ENCODE measurements around the gene ZNF507.
"Not testable (repeated sequence)": the region's sequence is repeated elsewhere in the genome, so short reads cannot be mapped to it uniquely, and the experiment has no call there.

ZNF507 gene

DNA sequence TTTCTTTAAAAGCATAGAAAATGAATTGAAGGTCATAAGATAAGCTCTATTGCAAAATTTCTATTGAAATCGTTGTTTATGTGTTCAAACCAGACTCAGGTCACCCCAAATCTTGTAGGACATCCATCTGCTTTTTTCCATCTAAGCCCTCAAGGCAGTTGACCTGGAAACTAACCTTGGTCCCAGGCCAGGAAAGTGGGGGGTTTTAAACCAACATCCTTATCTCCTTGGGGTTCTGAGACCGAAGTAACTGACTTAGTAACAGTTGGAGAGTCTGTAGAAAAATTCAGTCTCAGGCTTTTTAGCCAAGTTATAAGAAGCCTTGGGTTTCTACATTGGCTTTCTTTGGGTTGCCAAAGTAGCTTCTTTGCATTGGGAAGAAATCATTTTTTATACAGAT, 23.4 kb downstream of the ZNF507 start:
- DNase-seq (ENCODE audit: low read depth in 3 of 3), result no peak

DNA sequence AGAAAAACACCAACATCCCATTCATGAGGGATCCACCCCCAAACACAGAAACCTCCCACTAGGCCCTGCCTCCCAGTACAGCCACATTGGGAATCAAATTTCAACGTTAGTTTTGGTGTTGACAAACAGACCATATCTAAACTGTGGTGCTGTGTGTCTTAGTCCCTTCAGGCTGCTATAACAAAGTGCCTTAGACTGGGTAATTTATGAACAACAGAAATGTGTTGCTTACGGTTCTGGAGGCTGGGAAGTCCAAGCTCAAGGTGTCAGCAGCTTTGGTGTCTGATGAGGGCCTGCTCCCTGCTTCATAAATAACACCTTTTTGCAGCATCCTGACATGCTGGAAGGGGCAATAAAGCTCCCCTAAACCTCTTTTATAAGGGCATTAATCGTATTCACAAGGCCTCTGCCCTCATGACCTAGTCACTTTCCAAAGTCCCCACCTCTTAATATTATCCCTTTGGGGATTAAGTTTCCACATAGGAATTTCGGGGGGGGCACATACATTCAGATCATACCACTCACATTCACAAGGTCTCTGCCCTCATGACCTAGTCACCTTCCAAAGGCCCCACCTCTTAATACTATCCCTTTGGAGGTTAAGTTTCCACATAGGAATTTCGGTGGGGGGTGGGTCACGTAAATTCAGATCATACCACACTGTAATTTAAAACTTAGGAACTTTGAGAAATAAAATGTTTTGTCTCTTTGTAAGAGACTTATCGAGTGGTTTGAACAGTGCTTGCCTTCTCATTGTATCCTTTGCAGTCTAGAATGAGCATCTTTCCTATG, 27.5 kb downstream of the ZNF507 start:
- no peak for DNase-seq (ENCODE audit: low read depth in 3 of 3)

DNA sequence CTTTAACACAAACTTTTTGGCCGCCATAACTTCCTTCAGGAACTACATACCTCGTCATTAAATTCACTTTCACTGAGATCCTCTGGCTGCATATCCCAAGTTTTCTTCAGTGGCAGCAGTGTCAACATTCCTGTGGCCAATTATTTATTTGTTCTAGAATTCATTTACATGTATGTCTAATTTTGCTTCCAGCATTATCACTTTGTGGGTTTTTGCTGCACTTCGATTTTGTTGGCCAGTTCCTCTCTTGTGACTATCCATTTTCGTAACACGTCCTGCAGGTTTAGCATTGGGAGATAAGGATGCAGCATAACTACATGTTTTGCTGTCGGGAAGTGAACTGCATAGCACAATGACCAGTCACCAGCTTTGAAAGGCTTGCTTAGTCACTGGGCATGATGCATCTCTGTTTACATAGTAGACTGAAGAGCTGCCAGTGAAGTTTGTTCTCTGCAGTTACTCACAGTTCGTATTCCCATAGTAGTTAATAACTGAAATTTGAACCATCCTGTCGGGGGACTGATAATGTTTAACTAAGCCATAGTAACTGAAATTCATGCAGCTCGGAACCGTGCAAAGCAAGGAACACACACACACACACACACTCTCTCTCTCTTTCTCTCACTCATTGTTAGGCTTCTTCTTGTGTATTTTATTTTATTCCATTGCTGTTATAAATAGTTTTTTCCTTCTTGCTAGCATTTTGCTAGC, 28.3 kb downstream of the ZNF507 start:
- DNase-seq (ENCODE audit: low read depth in 3 of 3), result no peak

DNA sequence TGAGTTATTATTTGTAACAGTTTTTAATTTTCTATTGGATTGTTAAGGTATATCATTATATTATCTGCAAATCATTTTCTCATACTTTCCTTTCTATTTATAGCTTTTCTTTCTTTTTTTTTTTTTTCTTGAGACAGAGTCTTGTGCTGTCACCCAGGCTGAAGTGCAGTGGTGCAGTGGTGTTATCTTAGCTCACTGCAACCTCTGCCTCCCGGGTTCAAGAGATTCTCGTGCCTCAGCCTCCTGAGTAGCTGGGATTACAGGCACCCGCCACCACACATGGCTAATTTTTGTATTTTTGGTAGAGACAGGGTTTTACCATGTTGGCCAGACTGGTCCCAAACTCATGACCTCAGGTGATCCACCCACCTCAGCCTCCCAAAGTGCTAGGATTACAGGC, 29.0 kb downstream of the ZNF507 start:
- DNase-seq (ENCODE audit: low read depth in 3 of 3), result not testable (repeated sequence)

DNA sequence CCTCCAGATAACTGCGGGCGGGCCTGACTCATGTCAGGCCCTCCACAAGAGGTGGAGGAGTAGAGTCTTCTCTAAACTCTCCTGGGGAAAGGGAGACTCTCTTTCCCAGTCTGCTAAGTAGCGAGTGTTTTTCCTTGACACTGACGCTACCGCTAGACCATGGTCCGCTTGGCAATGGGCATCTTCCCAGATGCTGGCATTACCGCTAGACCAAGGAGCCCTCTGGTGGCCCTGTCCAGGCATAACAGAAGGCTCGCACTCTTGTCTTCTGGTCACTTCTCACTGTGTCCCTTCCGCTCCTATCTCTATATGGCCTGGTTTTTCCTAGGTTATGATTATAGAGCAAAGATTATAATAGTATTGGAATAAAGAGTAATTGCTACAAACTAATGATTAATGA, 31.7 kb downstream of the ZNF507 start:
- DNase-seq (ENCODE audit: low read depth in 3 of 3), result not testable (repeated sequence)

GRCh38 chr19:32380269-32380668, 34.9 kb downstream of the ZNF507 start:
- DNase-seq (ENCODE audit: low read depth in 3 of 3), result no peak

DNA sequence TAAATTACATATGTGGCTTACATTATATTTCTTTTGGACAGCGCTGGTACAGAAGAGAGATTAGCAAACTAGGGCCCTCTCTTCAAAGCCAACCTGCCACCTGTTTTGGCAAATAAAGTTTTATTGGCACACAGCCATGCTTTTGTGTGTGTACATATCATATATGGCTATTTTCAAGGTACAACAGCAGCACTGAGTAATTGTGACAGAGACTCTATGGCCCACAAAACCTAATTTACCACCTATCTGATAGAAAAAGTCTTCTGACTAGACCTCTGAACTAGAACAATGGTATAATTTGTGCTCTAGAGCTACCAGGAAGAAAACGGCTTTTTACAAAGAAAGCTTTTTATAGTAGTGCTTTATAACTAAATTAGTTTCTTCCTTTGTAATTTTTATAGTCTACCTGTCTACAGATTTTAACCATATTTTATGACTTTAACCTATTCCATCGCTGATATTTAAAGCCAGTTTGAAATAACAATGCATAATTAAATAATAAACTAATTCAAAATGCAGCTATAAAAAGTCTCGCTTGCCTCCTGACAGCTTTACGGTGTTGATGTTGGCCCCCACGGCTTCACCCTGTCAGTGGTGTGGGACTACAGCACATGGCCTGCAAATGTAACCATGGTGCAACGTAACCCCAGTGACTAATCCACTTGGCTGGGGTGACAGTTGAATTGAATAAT, 42.4 kb downstream of the ZNF507 start:
- DNase-seq (ENCODE audit: low read depth in 3 of 3), result no peak

DNA sequence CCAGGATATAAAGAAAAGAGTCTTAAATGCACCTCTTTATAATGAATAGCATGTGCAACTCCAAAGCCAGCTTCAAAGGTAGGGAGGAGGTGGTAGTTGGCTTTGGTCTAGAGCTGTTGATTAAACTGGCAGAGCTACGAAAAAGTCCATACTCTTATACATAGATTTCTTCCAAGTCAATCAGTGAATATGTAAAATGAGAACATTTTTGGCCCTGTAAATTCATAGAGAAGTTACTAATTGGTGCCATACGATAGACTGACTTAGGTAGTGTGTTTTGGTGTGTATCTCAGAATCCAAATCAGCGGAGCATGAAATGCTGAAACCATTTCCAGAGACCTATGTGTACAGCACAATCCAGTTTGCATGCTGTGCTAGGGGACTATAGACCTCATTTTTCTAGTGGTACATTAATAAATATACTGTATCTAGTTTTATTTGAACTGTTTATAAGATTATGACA, 43.0 kb downstream of the ZNF507 start:
- no peak for DNase-seq (ENCODE audit: low read depth in 3 of 3)

DNA sequence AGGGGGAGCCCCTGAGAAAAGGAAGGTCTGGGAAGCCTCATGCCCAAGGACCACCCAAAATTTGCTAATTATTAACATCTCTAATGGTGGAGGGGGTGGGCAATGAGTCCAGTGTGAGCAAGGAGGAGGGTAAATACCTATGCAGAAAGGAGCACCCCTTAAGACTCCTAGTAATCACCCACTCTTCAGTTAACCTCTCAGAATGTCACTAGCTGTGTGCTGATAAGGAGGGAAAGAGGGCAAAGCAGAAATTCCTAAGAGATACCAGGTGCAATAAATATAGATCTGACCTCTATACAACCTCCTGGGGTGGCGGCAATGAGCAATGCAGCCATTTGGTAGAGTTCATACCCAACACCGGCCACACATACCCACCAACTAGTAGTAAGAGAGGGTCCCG, 47.5 kb downstream of the ZNF507 start:
- no peak for DNase-seq (ENCODE audit: low read depth in 3 of 3)

DNA sequence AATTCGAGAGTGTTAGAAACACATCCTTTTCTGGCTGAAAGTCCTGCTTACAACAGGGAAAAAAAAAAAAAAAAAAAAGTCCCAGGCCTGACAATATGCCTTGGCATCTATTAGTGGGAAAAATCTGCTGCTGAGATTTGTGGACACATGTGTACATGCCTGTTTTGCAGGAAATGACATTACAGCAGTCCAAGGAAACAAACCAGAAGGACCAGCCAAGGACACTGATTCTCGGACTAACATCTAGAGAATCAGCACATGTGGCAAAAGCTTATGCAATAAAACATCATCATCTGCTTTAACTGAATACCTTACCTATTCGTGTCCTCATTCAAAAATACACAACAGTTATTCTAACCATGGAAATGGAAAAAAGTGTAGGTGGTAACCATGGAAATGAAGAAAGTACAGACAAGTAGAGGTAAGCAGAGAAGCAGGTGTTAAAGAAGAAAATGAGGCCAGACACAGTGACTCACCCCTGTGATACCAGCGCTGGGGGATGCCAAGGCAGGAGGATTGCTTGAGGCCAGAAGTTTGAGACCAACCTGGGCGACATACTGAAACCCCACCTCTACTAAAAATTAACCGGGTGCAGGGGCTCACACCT, 50.7 kb downstream of the ZNF507 start:
- no peak for DNase-seq (ENCODE audit: low read depth in 3 of 3)

DNA sequence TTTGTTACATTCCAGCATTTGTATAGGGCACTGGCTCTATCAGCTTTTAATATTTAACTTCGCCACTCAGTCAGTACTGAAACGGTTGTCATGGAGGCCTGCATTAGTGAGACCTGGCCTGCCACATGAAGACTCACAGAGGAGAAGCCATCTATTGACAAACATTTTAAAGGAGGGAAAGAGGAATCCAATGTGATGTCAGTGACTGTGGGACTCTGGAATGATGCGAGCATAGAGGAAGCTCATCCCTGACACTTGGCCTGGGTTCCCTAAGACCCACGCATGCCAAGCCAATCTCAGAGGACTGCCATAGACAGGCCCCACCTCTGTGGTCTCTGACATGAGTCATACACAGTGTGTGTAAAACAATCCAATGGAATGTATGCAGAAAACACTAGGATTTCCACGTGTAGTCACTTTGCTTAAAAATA, 52.3 kb downstream of the ZNF507 start:
- DNase-seq (ENCODE audit: low read depth in 3 of 3), result no peak

- no peak for DNase-seq (ENCODE audit: low read depth in 3 of 3)
Measured at GRCh38 chr19:32401992-32402391, 56.6 kb downstream of the ZNF507 start.

DNA sequence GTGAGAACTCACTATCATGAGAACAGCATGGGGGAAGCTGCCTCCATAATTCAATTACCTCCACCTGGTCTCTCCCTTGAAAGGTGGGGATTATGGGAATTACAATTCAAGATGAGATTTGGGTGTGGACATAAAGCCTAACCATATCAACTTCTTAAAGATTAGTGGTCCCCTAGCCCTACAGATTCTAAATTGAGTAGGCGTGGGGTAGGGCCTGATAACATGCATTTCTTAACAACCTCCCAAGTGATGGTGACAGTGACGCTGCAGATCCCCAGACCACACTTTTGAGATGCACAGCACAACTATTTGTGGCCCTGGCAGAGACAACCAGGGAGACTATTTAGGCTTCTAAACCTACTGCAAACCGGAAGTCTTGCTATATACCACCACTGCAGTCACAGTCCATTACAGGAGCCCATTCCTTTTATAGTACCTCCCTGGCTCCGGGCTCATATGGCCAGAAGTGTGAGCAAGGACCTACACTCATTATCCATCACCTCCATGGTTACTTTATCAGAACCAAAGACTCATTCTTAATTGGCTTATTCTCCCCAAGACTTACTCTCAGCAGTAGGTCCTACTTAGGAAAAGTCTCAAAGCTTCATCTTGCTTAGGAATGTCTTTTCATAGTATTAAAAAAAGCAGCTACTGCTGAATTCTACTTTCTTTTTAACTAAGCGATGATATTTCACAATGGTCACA, 58.0 kb downstream of the ZNF507 start:
- DNase-seq (ENCODE audit: low read depth in 3 of 3), result no peak

DNA sequence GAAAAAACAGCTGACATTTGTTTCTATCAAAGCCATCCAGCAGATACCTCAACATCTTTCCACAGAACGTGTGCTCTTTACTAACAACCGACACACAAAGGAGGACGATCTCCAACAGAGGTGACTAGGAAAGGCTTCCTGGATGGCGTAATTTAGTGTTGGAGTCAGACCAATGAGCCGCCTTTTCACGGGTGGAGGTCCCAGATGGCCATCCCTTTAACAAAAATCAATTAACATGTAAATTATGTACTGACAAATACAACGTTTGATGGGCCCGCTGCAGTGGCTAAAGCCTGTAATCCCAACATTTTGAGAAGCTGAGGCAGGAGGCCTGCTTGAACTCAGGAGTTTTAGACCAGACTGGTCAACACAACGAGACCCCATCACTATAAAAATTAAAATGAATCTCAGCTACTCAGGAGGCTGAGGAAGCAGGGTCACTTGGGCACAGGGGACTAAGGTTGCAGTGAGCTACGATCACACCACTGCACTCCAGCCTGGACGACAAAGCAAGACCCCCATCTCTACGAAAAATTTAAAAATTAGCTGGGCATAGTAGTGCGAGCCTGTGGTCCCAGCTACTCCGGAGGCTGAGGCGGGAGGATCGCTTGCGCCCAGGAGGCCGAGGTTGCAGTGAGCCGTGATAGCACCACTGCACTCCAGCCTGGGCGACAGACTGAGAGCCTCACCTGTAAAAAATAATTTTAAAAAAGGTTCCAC, 59.0 kb downstream of the ZNF507 start:
- DNase-seq (ENCODE audit: low read depth in 3 of 3), result no peak

- DNase-seq (ENCODE audit: low read depth in 3 of 3), result peak in 1 of 3 experiments; percentile 11
Measured at GRCh38 chr19:32404933-32405430, 59.6 kb downstream of the ZNF507 start.

GRCh38 chr19:32405431-32406160, 60.2 kb downstream of the ZNF507 start, which contains the start of gene DPY19L3:
Gene DPY19L3 (plus strand): TSS chr19:32405770. CDS start chr19:32408254, 2,484 bp downstream.
- DNase-seq (ENCODE audit: low read depth in 3 of 3), result peak; percentile 77 to 92 (median 90)

- DNase-seq (ENCODE audit: low read depth in 3 of 3), result no peak
Measured at GRCh38 chr19:32406161-32407003, 61.0 kb downstream of the ZNF507 start.
